K562 (cell line): ENCODE results near the gene SP2. TPM values are rescaled to one million over a fixed set of nuclear protein-coding genes. Genes with fewer than 3 reads are reported as not detected.

Experiments
- ARID1B ChIP-seq: fragments of 450-650 bp; IDR thresholded peaks from 2 replicates; pipeline ENCODE4 v1.6.1; 2016; ENCODE audit warnings: antibody characterized with exemption, mild to moderate bottlenecking, inconsistent platforms
- CAMTA2 ChIP-seq: fragments of 250-450 bp; sonication (Bioruptor Pico); conservative IDR thresholded peaks from 2 replicates; pipeline ENCODE4 v1.5.1; 2022
- CHD2 ChIP-seq: IDR thresholded peaks from 2 replicates; pipeline ENCODE4 v1.6.1; 2011; ENCODE audit warnings: low read depth, low read length
- E2F1 ChIP-seq: sonication (generic); formaldehyde crosslinking; IDR thresholded peaks from 2 replicates; pipeline ENCODE4 v1.8.1; 2023; ENCODE audit warnings: mild to moderate bottlenecking, missing genetic modification reagents, moderate library complexity
- ETV5 ChIP-seq: sonication (generic); formaldehyde crosslinking; IDR thresholded peaks from 2 replicates; pipeline ENCODE4 v1.4.0; 2020; ENCODE audit warnings: low read depth, mild to moderate bottlenecking, missing genetic modification reagents
- GABPA ChIP-seq: fragments of 200-800 bp; sonication (Bioruptor generic); conservative IDR thresholded peaks from 2 replicates; pipeline ENCODE4 v1.6.1; 2016; ENCODE audit warnings: low read depth, missing genetic modification characterization, missing compliant biosample characterization
- GTF2E2 ChIP-seq: fragments of 200-800 bp; sonication (Bioruptor generic); IDR thresholded peaks from 2 replicates; pipeline ENCODE4 v1.6.1; 2016; ENCODE audit warnings: missing genetic modification characterization, missing compliant biosample characterization
- KLF1 ChIP-seq: fragments of 450-650 bp; IDR thresholded peaks from 2 replicates; pipeline ENCODE4 v1.6.1; 2016; ENCODE audit warnings: missing genetic modification characterization, missing compliant biosample characterization
- SAFB ChIP-seq: fragments of 200-400 bp; formaldehyde crosslinking; IDR thresholded peaks from 2 replicates; pipeline ENCODE4 v1.6.1; 2017; ENCODE audit warnings: low read depth, low read length, borderline replicate concordance
- SAP30 ChIP-seq: fragments of 200-600 bp; sonication (generic); IDR thresholded peaks from 2 replicates; pipeline ENCODE4 v1.6.1; 2012; ENCODE audit warnings: borderline replicate concordance, low read depth, mild to moderate bottlenecking, moderate library complexity, low read length, control low read depth, inconsistent platforms; ENCODE audit not compliant: insufficient read depth, poor library complexity, severe bottlenecking
- XRCC5 ChIP-seq: fragments of 200-400 bp; formaldehyde crosslinking; IDR thresholded peaks from 2 replicates; pipeline ENCODE4 v1.6.1; 2017; ENCODE audit warnings: low read depth, mild to moderate bottlenecking, low read length
- ZBTB7A ChIP-seq: IDR thresholded peaks from 2 replicates; pipeline ENCODE4 v1.6.1; 2011; ENCODE audit warnings: low read depth, mild to moderate bottlenecking, low read length, moderate library complexity, borderline replicate concordance; ENCODE audit not compliant: control insufficient read depth
- ZNF165 ChIP-seq: fragments of 250-450 bp; sonication (Bioruptor Pico); IDR thresholded peaks from 2 replicates; pipeline ENCODE4 v1.4.0; 2020; ENCODE audit warnings: borderline replicate concordance
- polyA plus RNA-seq, 8 experiments: library from polyadenylated mRNA; depleted of rRNA in 4 of 8; stranded (reverse) in 5 of 8; unstranded in 3 of 8; fragments of >200 nt; fragmentation: Nextera tagmentation in 2 of 8; fragmentation: Illumina TruSeq in 1 of 8; extraction: Ambion mirVana in 2 of 8; extraction: Trizol in 1 of 8; gene quantifications; 2 replicates each; pipeline versions ENCODE4 v1.2.1 to v1.2.3, GENCODE V29; 2011 to 2014; ENCODE audit warnings: inconsistent platforms in 1 of 8, missing spikeins in 1 of 8
- total RNA-seq, 7 experiments: library from RNA; depleted of rRNA in 6 of 7; stranded (reverse); fragments of >200 nt in 6 of 7; fragmentation: Illumina TruSeq in 2 of 7; extraction: Trizol in 2 of 7; gene quantifications; 2 replicates each; pipeline versions ENCODE4 v1.2.1 to v1.2.3, GENCODE V29; 2011 to 2021; ENCODE audit warnings: low replicate concordance in 1 of 7
- TF ChIP-seq, protein P1 (sequence below): sonication (generic); formaldehyde crosslinking; IDR thresholded peaks from 2 replicates; pipeline ENCODE4 v1.8.0; 2022; ENCODE audit warnings: mild to moderate bottlenecking, missing genetic modification reagents
- TF ChIP-seq, protein P2 (sequence below): sonication (generic); formaldehyde crosslinking; IDR thresholded peaks from 2 replicates; pipeline ENCODE4 v1.8.0; 2022; ENCODE audit warnings: mild to moderate bottlenecking, low read depth, missing genetic modification reagents
- TF ChIP-seq, protein P3 (sequence below): sonication (generic); formaldehyde crosslinking; IDR thresholded peaks from 2 replicates; pipeline ENCODE4 v1.8.0; 2023; ENCODE audit warnings: mild to moderate bottlenecking, missing genetic modification reagents

Gene SP2
- total and polyA plus RNA-seq, 9 of the 15 experiments (the other 6 are each of a cell fraction or from before 2014, with no cell fraction given), result 0.77 to 22.3 (median 2.3) TPM

DNA sequence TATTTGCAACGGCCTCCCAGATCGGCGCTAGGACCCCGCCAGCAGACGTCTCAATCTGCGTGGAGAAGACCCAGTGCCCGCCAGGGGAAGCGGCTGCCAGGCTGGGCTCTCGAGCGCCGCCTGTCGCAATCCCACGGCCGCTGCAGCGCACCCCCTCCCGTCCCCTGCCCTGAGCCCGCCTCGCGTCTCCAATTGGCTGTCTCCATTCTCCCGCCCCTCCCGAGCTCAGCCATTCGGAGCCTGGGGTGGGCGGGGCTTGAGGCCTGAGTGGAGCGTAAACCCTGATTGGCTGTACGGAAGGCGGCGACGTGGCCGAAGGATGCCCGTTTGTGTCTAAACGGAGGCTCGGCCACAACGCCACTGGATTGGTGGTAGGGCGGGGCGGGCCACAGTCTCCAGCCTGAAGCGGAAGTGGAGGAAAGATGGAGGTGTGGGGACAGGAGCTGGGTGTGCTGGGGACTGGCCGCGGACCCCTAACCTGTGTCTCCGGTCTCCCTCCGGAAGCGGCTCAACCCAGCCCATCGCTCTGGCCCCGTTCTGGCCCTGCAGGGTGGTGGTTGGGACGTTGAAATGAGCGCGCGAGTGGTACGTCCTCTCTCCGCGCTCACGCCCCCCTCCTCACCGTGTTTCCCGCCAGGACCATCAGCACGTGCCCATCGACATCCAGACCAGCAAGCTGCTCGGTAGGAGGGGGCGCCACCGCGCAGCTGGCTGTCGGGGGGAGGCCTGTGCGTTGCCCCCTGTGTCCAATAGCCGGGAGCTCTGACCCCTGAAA lies 74.9 kb downstream of the SP2 start, which contains the start of gene CDK5RAP3 (continued):
- TF ChIP-seq E2F1 (CRISPR knock-in tag) (peak; percentile 89), ETV5 (0 out of 2 replicates have a peak, but pooled peaks have one; percentile 15), ARID1B (peak; percentile 54), GABPA (tag) (peak; percentile 81), CAMTA2 (no peak), SAP30 (peak; percentile 85), SAFB (peak; percentile 44; the same call in 1 of the 2 replicates), GTF2E2 (tag) (peak; percentile 50; the same call in 1 of the 2 replicates), KLF1 (tag) (peak; percentile 68), ZNF165 (CRISPR knock-in tag) (peak; percentile 10; the same call in 1 of the 2 replicates), XRCC5 (peak; percentile 89), ZBTB7A (peak; percentile 82), CHD2 (peak; percentile 60)
- TF ChIP-seq, protein P1, sequence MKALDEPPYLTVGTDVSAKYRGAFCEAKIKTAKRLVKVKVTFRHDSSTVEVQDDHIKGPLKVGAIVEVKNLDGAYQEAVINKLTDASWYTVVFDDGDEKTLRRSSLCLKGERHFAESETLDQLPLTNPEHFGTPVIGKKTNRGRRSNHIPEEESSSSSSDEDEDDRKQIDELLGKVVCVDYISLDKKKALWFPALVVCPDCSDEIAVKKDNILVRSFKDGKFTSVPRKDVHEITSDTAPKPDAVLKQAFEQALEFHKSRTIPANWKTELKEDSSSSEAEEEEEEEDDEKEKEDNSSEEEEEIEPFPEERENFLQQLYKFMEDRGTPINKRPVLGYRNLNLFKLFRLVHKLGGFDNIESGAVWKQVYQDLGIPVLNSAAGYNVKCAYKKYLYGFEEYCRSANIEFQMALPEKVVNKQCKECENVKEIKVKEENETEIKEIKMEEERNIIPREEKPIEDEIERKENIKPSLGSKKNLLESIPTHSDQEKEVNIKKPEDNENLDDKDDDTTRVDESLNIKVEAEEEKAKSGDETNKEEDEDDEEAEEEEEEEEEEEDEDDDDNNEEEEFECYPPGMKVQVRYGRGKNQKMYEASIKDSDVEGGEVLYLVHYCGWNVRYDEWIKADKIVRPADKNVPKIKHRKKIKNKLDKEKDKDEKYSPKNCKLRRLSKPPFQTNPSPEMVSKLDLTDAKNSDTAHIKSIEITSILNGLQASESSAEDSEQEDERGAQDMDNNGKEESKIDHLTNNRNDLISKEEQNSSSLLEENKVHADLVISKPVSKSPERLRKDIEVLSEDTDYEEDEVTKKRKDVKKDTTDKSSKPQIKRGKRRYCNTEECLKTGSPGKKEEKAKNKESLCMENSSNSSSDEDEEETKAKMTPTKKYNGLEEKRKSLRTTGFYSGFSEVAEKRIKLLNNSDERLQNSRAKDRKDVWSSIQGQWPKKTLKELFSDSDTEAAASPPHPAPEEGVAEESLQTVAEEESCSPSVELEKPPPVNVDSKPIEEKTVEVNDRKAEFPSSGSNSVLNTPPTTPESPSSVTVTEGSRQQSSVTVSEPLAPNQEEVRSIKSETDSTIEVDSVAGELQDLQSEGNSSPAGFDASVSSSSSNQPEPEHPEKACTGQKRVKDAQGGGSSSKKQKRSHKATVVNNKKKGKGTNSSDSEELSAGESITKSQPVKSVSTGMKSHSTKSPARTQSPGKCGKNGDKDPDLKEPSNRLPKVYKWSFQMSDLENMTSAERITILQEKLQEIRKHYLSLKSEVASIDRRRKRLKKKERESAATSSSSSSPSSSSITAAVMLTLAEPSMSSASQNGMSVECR (CRISPR knock-in tag), result peak; percentile 99
- TF ChIP-seq, protein P2, sequence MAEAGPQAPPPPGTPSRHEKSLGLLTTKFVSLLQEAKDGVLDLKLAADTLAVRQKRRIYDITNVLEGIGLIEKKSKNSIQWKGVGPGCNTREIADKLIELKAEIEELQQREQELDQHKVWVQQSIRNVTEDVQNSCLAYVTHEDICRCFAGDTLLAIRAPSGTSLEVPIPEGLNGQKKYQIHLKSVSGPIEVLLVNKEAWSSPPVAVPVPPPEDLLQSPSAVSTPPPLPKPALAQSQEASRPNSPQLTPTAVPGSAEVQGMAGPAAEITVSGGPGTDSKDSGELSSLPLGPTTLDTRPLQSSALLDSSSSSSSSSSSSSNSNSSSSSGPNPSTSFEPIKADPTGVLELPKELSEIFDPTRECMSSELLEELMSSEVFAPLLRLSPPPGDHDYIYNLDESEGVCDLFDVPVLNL (CRISPR knock-in tag), result peak; percentile 91
- TF ChIP-seq, protein P3, sequence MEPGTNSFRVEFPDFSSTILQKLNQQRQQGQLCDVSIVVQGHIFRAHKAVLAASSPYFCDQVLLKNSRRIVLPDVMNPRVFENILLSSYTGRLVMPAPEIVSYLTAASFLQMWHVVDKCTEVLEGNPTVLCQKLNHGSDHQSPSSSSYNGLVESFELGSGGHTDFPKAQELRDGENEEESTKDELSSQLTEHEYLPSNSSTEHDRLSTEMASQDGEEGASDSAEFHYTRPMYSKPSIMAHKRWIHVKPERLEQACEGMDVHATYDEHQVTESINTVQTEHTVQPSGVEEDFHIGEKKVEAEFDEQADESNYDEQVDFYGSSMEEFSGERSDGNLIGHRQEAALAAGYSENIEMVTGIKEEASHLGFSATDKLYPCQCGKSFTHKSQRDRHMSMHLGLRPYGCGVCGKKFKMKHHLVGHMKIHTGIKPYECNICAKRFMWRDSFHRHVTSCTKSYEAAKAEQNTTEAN (CRISPR knock-in tag), result peak; percentile 83; the same call in 1 of the 2 replicates
